Esophagus muscularis mucosa (tissue), 4 donors: Measurements from ENCODE around the gene HAUS5.

Experiments used
- EP300 ChIP-seq: sonication (generic); formaldehyde crosslinking; IDR thresholded peaks from one replicate; pipeline ENCODE4 v1.6.1; 2017; ENCODE audit warnings: antibody characterized with exemption
- POLR2A ChIP-seq: fragments of 450-650 bp; IDR thresholded peaks from one replicate; pipeline ENCODE4 v1.6.1; 2017; ENCODE audit warnings: antibody characterized with exemption, moderate library complexity, mild to moderate bottlenecking, low read depth
- TF ChIP-seq, protein P1 (sequence below), 3 experiments: fragments of 200-600 bp in 2 of 3; fragments of 450-650 bp in 1 of 3; sonication (generic) in 2 of 3; IDR thresholded peaks; one replicate each; pipeline ENCODE4 v1.5.1; 2017 to 2019; ENCODE audit warnings: antibody characterized with exemption in 3 of 3, mild to moderate bottlenecking in 2 of 3, moderate library complexity in 1 of 3

- TF ChIP-seq POLR2A (no peak), EP300 (no peak)
- TF ChIP-seq, protein P1, sequence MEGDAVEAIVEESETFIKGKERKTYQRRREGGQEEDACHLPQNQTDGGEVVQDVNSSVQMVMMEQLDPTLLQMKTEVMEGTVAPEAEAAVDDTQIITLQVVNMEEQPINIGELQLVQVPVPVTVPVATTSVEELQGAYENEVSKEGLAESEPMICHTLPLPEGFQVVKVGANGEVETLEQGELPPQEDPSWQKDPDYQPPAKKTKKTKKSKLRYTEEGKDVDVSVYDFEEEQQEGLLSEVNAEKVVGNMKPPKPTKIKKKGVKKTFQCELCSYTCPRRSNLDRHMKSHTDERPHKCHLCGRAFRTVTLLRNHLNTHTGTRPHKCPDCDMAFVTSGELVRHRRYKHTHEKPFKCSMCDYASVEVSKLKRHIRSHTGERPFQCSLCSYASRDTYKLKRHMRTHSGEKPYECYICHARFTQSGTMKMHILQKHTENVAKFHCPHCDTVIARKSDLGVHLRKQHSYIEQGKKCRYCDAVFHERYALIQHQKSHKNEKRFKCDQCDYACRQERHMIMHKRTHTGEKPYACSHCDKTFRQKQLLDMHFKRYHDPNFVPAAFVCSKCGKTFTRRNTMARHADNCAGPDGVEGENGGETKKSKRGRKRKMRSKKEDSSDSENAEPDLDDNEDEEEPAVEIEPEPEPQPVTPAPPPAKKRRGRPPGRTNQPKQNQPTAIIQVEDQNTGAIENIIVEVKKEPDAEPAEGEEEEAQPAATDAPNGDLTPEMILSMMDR (IDR thresholded peaks at IDR 0.05) = no peak
Measured at GRCh38 chr19:35607661-35608060, 4.9 kb upstream of the HAUS5 start.
